Measurements from ENCODE around the gene NT5DC1.
"Not testable (repeated sequence)": the region's sequence is repeated elsewhere in the genome, so short reads cannot be mapped to it uniquely, and the experiment has no call there.

The NT5DC1 gene

GRCh38 chr6:116088946-116089345, 11.7 kb upstream of the NT5DC1 start:
- DNase-seq (ENCODE audit: low read depth, low spot score), result peak; percentile 22

GRCh38 chr6:116090251-116090650, 10.4 kb upstream of the NT5DC1 start:
- DNase-seq (ENCODE audit: low read depth, low spot score), result no peak

GRCh38 chr6:116094041-116094440, 6.6 kb upstream of the NT5DC1 start:
- DNase-seq (ENCODE audit: low read depth, low spot score), result peak; percentile 17

- not testable (repeated sequence) for DNase-seq (ENCODE audit: low read depth, low spot score)
These were observed 4.4 kb upstream of the NT5DC1 start for GRCh38 chr6:116096048-116096759.

GRCh38 chr6:116096979-116097816, 3.5 kb upstream of the NT5DC1 start:
- no peak for DNase-seq (ENCODE audit: low read depth, low spot score)

- DNase-seq (ENCODE audit: low read depth, low spot score), result no peak
These were observed 1.6 kb upstream of the NT5DC1 start for GRCh38 chr6:116099036-116099435.

GRCh38 chr6:116101302-116101718, 657 bp downstream of the NT5DC1 start:
- DNase-seq (ENCODE audit: low read depth, low spot score), result no peak

- DNase-seq (ENCODE audit: low read depth, low spot score), result no peak
These were observed 1.1 kb downstream of the NT5DC1 start for GRCh38 chr6:116101790-116102189.

GRCh38 chr6:116102873-116103272, 2.2 kb downstream of the NT5DC1 start:
- DNase-seq (ENCODE audit: low read depth, low spot score), result no peak

GRCh38 chr6:116104636-116105035, 4.0 kb downstream of the NT5DC1 start:
- DNase-seq (ENCODE audit: low read depth, low spot score), result no peak

- no peak for DNase-seq (ENCODE audit: low read depth, low spot score)
These were observed 4.6 kb downstream of the NT5DC1 start for GRCh38 chr6:116105247-116105646.

- DNase-seq (ENCODE audit: low read depth, low spot score), result no peak
These were observed 5.5 kb downstream of the NT5DC1 start for GRCh38 chr6:116106146-116106545.

GRCh38 chr6:116108836-116109235, 8.2 kb downstream of the NT5DC1 start:
- DNase-seq (ENCODE audit: low read depth, low spot score), result no peak

- DNase-seq (ENCODE audit: low read depth, low spot score), result peak; percentile 32
These were observed 11.2 kb downstream of the NT5DC1 start for GRCh38 chr6:116111552-116112528.

GRCh38 chr6:116113386-116113785, 12.7 kb downstream of the NT5DC1 start:
- DNase-seq (ENCODE audit: low read depth, low spot score), result no peak

GRCh38 chr6:116115781-116116180, 15.1 kb downstream of the NT5DC1 start:
- DNase-seq (ENCODE audit: low read depth, low spot score), result no peak

GRCh38 chr6:116118608-116119007, 18.0 kb downstream of the NT5DC1 start:
- peak; percentile 67 for DNase-seq (ENCODE audit: low read depth, low spot score)

- DNase-seq (ENCODE audit: low read depth, low spot score), result no peak
These were observed 19.8 kb downstream of the NT5DC1 start for GRCh38 chr6:116120430-116120829.

- DNase-seq (ENCODE audit: low read depth, low spot score), result no peak
These were observed 25.4 kb downstream of the NT5DC1 start, which contains the start of gene COL10A1 for GRCh38 chr6:116126032-116126431. COL10A1 (minus strand) TSS chr6:116126132; CDS start chr6:116125492, 640 bp downstream.

- DNase-seq (ENCODE audit: low read depth, low spot score), result no peak
These were observed 27.3 kb downstream of the NT5DC1 start for GRCh38 chr6:116127771-116128493.

GRCh38 chr6:116133453-116133852, 32.8 kb downstream of the NT5DC1 start:
- no peak for DNase-seq (ENCODE audit: low read depth, low spot score)

All from astrocyte of the hippocampus (primary cell).